Neural progenitor cell (in vitro differentiated cells): Measurements from ENCODE around the gene ZNF423. TPM values are rescaled to one million over a fixed set of nuclear protein-coding genes. Genes with fewer than 3 reads are reported as not detected.

ENCODE experiments used
- DNase-seq: peaks from one replicate; pipeline ENCODE4 v3.0.0-alpha.2; 2016; ENCODE audit warnings: low spot score
- H2AFZ ChIP-seq: fragments of 200-600 bp; sonication (generic); replicated peaks from 2 replicates; pipeline ENCODE4 v1.6.1; 2016; ENCODE audit warnings: antibody characterized with exemption
- H3F3A ChIP-seq: fragments of 200-600 bp; sonication (generic); 2 replicates; pipeline ENCODE4 v1.6.1; 2016; ENCODE audit warnings: antibody characterized with exemption, low read depth
- H3K27ac ChIP-seq: fragments of 200-600 bp; sonication (generic); 2 replicates; pipeline ENCODE4 v1.5.1; 2016; ENCODE audit warnings: mild to moderate bottlenecking
- H3K27me3 ChIP-seq: fragments of 200-600 bp; sonication (generic); 2 replicates; pipeline ENCODE4 v1.6.1; 2016; ENCODE audit warnings: mild to moderate bottlenecking, moderate library complexity
- H3K36me3 ChIP-seq: fragments of 200-600 bp; sonication (generic); 2 replicates; pipeline ENCODE4 v1.5.1; 2016
- H3K4me1 ChIP-seq: fragments of 200-600 bp; sonication (generic); 2 replicates; pipeline ENCODE4 v1.6.1; 2016; ENCODE audit warnings: mixed run types
- H3K4me2 ChIP-seq: fragments of 200-600 bp; sonication (generic); 2 replicates; pipeline ENCODE4 v1.6.1; 2016
- H3K4me3 ChIP-seq: fragments of 200-600 bp; sonication (generic); 2 replicates; pipeline ENCODE4 v1.5.1; 2016
- H3K79me2 ChIP-seq: fragments of 200-600 bp; sonication (generic); 2 replicates; pipeline ENCODE4 v1.6.1; 2016; ENCODE audit warnings: low read depth
- H3K9ac ChIP-seq: fragments of 200-600 bp; sonication (generic); 2 replicates; pipeline ENCODE4 v1.6.1; 2016
- H3K9me3 ChIP-seq: fragments of 200-600 bp; sonication (generic); 2 replicates; pipeline ENCODE4 v1.5.1; 2016; ENCODE audit warnings: low read depth
- H4K20me1 ChIP-seq: fragments of 200-600 bp; sonication (generic); 2 replicates; pipeline ENCODE4 v1.6.1; 2016; ENCODE audit warnings: low read depth
- H3K27ac Mint-ChIP-seq: 3 replicates; pipeline ENCODE4 v1.8.0; 2021; ENCODE audit warnings: mixed read lengths
- H3K27me3 Mint-ChIP-seq: 2 replicates; pipeline ENCODE4 v1.8.0; 2022; ENCODE audit warnings: low read depth, mild to moderate bottlenecking, inconsistent platforms, moderate library complexity, mixed read lengths; ENCODE audit not compliant: insufficient read depth
- H3K36me3 Mint-ChIP-seq: 3 replicates; pipeline ENCODE4 v1.8.0; 2021; ENCODE audit warnings: mixed read lengths
- H3K4me1 Mint-ChIP-seq: 3 replicates; pipeline ENCODE4 v1.8.0; 2021; ENCODE audit warnings: mixed read lengths
- H3K4me3 Mint-ChIP-seq: 3 replicates; pipeline ENCODE4 v1.8.0; 2021; ENCODE audit warnings: mild to moderate bottlenecking, moderate library complexity, mixed read lengths
- H3K9me3 Mint-ChIP-seq: 3 replicates; pipeline ENCODE4 v1.8.0; 2020; ENCODE audit warnings: mixed read lengths
- EZH2 ChIP-seq: fragments of 200-600 bp; sonication (generic); IDR thresholded peaks from 2 replicates; pipeline ENCODE4 v1.6.1; 2017; ENCODE audit warnings: antibody characterized with exemption, mild to moderate bottlenecking, moderate library complexity
- EZH2phosphoT487 ChIP-seq: fragments of 200-600 bp; sonication (generic); IDR thresholded peaks from 2 replicates; pipeline ENCODE4 v1.6.1; 2017; ENCODE audit warnings: antibody characterized with exemption
- total RNA-seq: library from RNA; depleted of rRNA; stranded (reverse); fragments of >200 nt; gene quantifications from 2 replicates; pipeline ENCODE4 v1.2.3, GENCODE V29; 2015; ENCODE audit warnings: low replicate concordance
- TF ChIP-seq, protein P1 (sequence below): fragments of 200-600 bp; sonication (generic); IDR thresholded peaks from 2 replicates; pipeline ENCODE4 v1.5.1; 2017; ENCODE audit warnings: antibody characterized with exemption, mild to moderate bottlenecking

The ZNF423 gene
- total RNA-seq, 1 donor from 2014 or later = 21.9 TPM

DNA sequence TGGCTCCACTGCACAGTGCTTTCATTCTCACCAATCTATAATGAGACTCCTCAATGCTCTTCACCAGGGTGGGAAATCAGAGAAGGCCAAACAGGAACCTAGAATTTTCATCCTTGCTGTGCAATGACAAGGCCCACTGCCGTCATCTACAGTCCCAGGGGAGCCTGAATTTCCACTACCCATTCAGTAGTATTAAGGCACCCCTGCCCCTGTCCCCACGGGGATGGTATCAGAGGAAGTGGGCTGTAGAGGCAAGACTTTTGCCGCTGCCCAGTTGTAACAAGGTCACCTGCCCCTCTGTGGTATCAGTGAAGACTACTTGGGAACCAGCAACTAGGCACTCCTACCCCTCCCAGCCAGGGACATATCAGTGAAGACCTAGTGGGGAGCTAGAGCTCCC, 377.8 kb downstream of the ZNF423 start:
- Histone ChIP-seq H3K4me2 (no peak overlapping the region), H4K20me1 (no peaks in the 10 kb centered on the region), H3K9me3 (no peaks in the 10 kb centered on the region), H3K4me3 (no peak overlapping the region), H3K36me3 (no peaks in the 10 kb centered on the region), H2AFZ (no peak overlapping the region), H3K27ac (no peak overlapping the region), H3K9ac (no peak overlapping the region), H3F3A (no peaks in the 10 kb centered on the region), H3K27me3 (peaks cover 50% of the 10 kb centered on the region), H3K79me2 (no peaks in the 10 kb centered on the region), H3K4me1 (no peaks in the 10 kb centered on the region)
- peaks cover 5% of the 10 kb centered on the region for H3K27me3 Mint-ChIP-seq
- H3K4me3 Mint-ChIP-seq = no peak overlapping the region
- no peaks in the 10 kb centered on the region for H3K9me3 Mint-ChIP-seq
- no peak overlapping the region for H3K27ac Mint-ChIP-seq
- peaks cover under 1% of the 10 kb centered on the region for H3K4me1 Mint-ChIP-seq
- no peak for DNase-seq
- TF ChIP-seq, protein P1, sequence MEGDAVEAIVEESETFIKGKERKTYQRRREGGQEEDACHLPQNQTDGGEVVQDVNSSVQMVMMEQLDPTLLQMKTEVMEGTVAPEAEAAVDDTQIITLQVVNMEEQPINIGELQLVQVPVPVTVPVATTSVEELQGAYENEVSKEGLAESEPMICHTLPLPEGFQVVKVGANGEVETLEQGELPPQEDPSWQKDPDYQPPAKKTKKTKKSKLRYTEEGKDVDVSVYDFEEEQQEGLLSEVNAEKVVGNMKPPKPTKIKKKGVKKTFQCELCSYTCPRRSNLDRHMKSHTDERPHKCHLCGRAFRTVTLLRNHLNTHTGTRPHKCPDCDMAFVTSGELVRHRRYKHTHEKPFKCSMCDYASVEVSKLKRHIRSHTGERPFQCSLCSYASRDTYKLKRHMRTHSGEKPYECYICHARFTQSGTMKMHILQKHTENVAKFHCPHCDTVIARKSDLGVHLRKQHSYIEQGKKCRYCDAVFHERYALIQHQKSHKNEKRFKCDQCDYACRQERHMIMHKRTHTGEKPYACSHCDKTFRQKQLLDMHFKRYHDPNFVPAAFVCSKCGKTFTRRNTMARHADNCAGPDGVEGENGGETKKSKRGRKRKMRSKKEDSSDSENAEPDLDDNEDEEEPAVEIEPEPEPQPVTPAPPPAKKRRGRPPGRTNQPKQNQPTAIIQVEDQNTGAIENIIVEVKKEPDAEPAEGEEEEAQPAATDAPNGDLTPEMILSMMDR = no peak
- TF ChIP-seq EZH2 (no peak), EZH2phosphoT487 (no peak)
- H3K36me3 Mint-ChIP-seq = no peaks in the 10 kb centered on the region

DNA sequence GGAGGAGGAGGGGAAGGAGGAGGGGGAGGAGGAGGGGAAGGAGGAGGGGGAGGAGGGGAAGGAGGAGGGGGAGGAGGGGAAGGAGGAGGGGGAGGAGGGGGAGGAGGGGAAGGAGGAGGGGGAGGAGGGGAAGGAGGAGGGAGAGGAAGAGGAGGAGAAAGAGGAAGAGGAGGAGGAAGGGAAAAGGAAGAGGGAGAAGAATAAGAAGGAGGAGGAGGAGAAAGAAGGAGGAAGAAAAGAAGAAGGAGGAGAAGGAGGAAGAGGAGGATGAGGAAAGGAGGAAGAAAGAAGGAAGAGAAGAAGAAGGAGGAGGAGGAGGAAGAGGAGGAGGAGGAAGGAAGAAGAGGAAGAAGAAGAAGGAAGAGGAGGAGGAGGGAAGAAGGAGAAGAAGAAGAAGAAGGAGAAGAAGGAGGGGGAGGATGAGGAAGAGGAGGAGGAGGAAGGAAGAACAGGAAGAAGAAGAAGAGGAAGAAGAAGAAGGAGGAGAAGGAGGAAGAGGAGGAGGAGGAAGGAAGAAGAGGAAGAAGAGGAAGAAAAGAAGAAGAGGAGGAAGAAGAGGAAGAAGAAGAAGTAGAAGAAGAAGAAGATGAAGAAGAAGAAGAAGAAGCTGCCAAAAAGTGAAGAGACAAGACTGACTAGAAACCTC, 378.5 kb downstream of the ZNF423 start:
- Histone ChIP-seq H3K9ac (no peak overlapping the region), H3K4me3 (no peak overlapping the region), H3K27ac (no peak overlapping the region), H3K36me3 (no peaks in the 10 kb centered on the region), H3K4me1 (no peaks in the 10 kb centered on the region), H3K27me3 (peaks cover 43% of the 10 kb centered on the region), H4K20me1 (no peaks in the 10 kb centered on the region), H3K4me2 (no peak overlapping the region), H3K79me2 (no peaks in the 10 kb centered on the region), H3K9me3 (no peaks in the 10 kb centered on the region), H2AFZ (no peak overlapping the region), H3F3A (no peaks in the 10 kb centered on the region)
- peaks cover 5% of the 10 kb centered on the region for H3K4me1 Mint-ChIP-seq
- peaks cover under 1% of the 10 kb centered on the region for H3K27me3 Mint-ChIP-seq
- H3K36me3 Mint-ChIP-seq = no peaks in the 10 kb centered on the region
- H3K27ac Mint-ChIP-seq = no peak overlapping the region
- DNase-seq = no peak
- H3K9me3 Mint-ChIP-seq = no peaks in the 10 kb centered on the region
- TF ChIP-seq, protein P1 = no peak
- TF ChIP-seq EZH2phosphoT487 (no peak), EZH2 (no peak)
- no peak overlapping the region for H3K4me3 Mint-ChIP-seq

DNA sequence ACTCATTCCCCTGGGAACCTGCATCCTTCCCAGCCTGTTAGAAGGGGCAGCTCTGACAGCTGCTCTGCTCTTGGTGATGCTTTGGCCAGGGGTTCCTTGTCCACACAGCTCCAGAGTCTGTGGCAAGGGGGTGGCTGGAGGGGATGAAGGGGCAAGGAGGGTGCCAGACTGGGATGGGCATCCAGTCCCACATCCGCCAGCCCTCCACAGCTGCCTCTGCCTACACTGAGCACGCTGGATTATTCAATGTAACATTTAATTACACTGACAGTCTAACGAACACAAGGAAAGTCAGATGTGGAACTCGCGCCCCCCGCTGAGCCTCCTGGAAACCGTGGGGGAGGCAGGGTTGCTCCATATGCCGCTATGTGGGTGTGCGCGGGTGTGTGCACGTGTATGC, 381.2 kb downstream of the ZNF423 start:
- no peak for TF ChIP-seq EZH2phosphoT487
- no peak for TF ChIP-seq EZH2
- TF ChIP-seq, protein P1 = no peak
- no peak overlapping the region for H3K4me3 ChIP-seq
- H3K27ac ChIP-seq = no peak overlapping the region
- peaks cover 21% of the 10 kb centered on the region for H3K27me3 ChIP-seq
- H3K4me2 ChIP-seq = no peak overlapping the region
- H4K20me1 ChIP-seq = no peaks in the 10 kb centered on the region
- H3F3A ChIP-seq = no peaks in the 10 kb centered on the region
- H3K36me3 ChIP-seq = no peaks in the 10 kb centered on the region
- Mint-ChIP-seq H3K4me3 (no peak overlapping the region), H3K36me3 (no peaks in the 10 kb centered on the region), H3K27me3 (peaks cover 5% of the 10 kb centered on the region), H3K4me1 (peaks cover 5% of the 10 kb centered on the region), H3K9me3 (peaks cover 2% of the 10 kb centered on the region), H3K27ac (no peak overlapping the region)
- no peak overlapping the region for H3K9ac ChIP-seq
- no peaks in the 10 kb centered on the region for H3K9me3 ChIP-seq
- no peaks in the 10 kb centered on the region for H3K4me1 ChIP-seq
- no peak for DNase-seq
- H2AFZ ChIP-seq = no peak overlapping the region
- no peaks in the 10 kb centered on the region for H3K79me2 ChIP-seq
